ENCODE measurements around the gene OR2H1.

DNA sequence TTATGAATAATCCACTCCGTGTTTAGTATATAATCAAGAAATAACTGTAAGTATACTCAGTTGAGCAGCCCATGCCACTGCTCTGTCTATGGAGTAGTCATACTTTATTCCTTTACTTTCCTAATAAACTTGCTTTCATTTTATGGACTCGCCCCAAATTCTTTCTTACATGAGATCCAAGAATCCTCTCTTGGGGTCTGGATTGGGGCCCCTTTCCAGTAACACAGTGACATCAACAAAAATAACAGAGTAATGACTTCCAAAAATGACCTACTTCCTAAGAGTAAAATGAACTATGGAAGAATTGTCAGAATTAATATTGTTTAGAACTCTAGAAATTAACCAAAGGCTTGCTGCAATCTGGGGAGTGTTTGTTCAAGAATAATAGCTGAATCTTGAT, 8.8 kb downstream of the OR2H1 start:
- TF ChIP-seq, protein P1, sequence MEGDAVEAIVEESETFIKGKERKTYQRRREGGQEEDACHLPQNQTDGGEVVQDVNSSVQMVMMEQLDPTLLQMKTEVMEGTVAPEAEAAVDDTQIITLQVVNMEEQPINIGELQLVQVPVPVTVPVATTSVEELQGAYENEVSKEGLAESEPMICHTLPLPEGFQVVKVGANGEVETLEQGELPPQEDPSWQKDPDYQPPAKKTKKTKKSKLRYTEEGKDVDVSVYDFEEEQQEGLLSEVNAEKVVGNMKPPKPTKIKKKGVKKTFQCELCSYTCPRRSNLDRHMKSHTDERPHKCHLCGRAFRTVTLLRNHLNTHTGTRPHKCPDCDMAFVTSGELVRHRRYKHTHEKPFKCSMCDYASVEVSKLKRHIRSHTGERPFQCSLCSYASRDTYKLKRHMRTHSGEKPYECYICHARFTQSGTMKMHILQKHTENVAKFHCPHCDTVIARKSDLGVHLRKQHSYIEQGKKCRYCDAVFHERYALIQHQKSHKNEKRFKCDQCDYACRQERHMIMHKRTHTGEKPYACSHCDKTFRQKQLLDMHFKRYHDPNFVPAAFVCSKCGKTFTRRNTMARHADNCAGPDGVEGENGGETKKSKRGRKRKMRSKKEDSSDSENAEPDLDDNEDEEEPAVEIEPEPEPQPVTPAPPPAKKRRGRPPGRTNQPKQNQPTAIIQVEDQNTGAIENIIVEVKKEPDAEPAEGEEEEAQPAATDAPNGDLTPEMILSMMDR (IDR thresholded peaks at IDR 0.05) = no peak
- TF ChIP-seq EZH2 (IDR thresholded peaks at IDR 0.05) (no peak), EZH2phosphoT487 (IDR thresholded peaks at IDR 0.05) (no peak)
